ENCODE measurements around the gene CRKL. TPM values are rescaled to one million over a fixed set of nuclear protein-coding genes. Genes with fewer than 3 reads are reported as not detected.

Gene CRKL
- total RNA-seq, 1 donor from 2014 or later = 42.0 TPM

- no peak for DNase-seq
These were observed 35.5 kb downstream of the CRKL start for GRCh38 chr22:20952544-20953341.

- no peak for DNase-seq
These were observed 36.1 kb downstream of the CRKL start for GRCh38 chr22:20953342-20953608.

- DNase-seq = no peak
These were observed 36.7 kb downstream of the CRKL start for GRCh38 chr22:20953668-20954500.

GRCh38 chr22:20955548-20955947 lies 38.3 kb downstream of the CRKL start:
- DNase-seq = no peak

GRCh38 chr22:20956258-20957101 lies 39.3 kb downstream of the CRKL start:
- no peak for DNase-seq

- DNase-seq = no peak
These were observed 40.0 kb downstream of the CRKL start for GRCh38 chr22:20957102-20957682.

GRCh38 chr22:20957683-20958431 lies 40.6 kb downstream of the CRKL start:
- DNase-seq = no peak

GRCh38 chr22:20959578-20960461 lies 42.6 kb downstream of the CRKL start:
- DNase-seq = no peak

- DNase-seq = no peak
These were observed 43.4 kb downstream of the CRKL start for GRCh38 chr22:20960609-20961008.

- DNase-seq = no peak
These were observed 45.3 kb downstream of the CRKL start for GRCh38 chr22:20962491-20962945.

- DNase-seq = no peak
These were observed 46.2 kb downstream of the CRKL start for GRCh38 chr22:20963201-20964052.

GRCh38 chr22:20964090-20964798 lies 47.0 kb downstream of the CRKL start:
- DNase-seq = no peak

GRCh38 chr22:20964799-20965103 lies 47.5 kb downstream of the CRKL start:
- DNase-seq = no peak

- no peak for DNase-seq
These were observed 48.1 kb downstream of the CRKL start for GRCh38 chr22:20965104-20965887.

GRCh38 chr22:20965888-20966855 lies 49.0 kb downstream of the CRKL start:
- DNase-seq = no peak

- DNase-seq = no peak
These were observed 49.9 kb downstream of the CRKL start, which contains the start of gene AIFM3 for GRCh38 chr22:20966883-20967696. Gene AIFM3 (plus strand): TSS chr22:20967255. CDS start chr22:20967945, 690 bp downstream.

All from skin of body (tissue), 2 donors.